AG04450 (cell line): ENCODE data around the gene THBS1. TPM values are rescaled to one million over a fixed set of nuclear protein-coding genes. Genes with fewer than 3 reads are reported as not detected.

Source experiments
- CTCF ChIA-PET: fragments of 300-600, 350-600 bp; formaldehyde crosslinking; extraction: SDS; loops from one replicate; lab custom pipeline; 2022; ENCODE audit warnings: antibody characterized with exemption, inconsistent platforms; lab: Charles Lee
- POLR2A ChIA-PET: fragments of 350-600 bp; formaldehyde crosslinking; extraction: SDS; loops from one replicate; lab custom pipeline; 2021; ENCODE audit warnings: antibody characterized with exemption, inconsistent platforms; lab: Yijun Ruan, JAX
- DNase-seq: peaks from one replicate; pipeline ENCODE4 v3.0.0-alpha.2; 2011; ENCODE audit warnings: low read depth, low spot score
- H3K27ac ChIP-seq: one replicate; pipeline ENCODE4 v1.5.1; 2012; ENCODE audit warnings: low read depth, low read length, control low read depth
- H3K27me3 ChIP-seq: one replicate; pipeline ENCODE4 v1.6.0; 2012; ENCODE audit warnings: low read length; ENCODE audit not compliant: control insufficient read depth, insufficient read depth
- H3K4me3 ChIP-seq: 2 replicates; pipeline ENCODE4 v1.5.1; 2011; ENCODE audit warnings: mild to moderate bottlenecking, low read depth, low read length, control low read depth
- H3K9me3 ChIP-seq: 2 replicates; pipeline ENCODE4 v1.5.1; 2012; ENCODE audit warnings: low read length; ENCODE audit not compliant: control insufficient read depth, insufficient read depth
- CTCF ChIP-seq: IDR thresholded peaks from 2 replicates; pipeline ENCODE4 v1.5.1; 2011; ENCODE audit warnings: low read depth, low read length, control low read depth, inconsistent platforms
- polyA plus RNA-seq: library from polyadenylated mRNA; depleted of rRNA; stranded (reverse); fragments of >200 nt; gene quantifications from 2 replicates; pipeline ENCODE4 v1.2.3, GENCODE V29; 2011

Gene THBS1
- polyA plus RNA-seq, 1 experiment: 686 TPM

GRCh38 chr15:39581793-39582285 lies 960 bp downstream of the THBS1 start:
- Histone ChIP-seq H3K27me3 (no peaks in the 10 kb centered on the region), H3K4me3 (peak overlapping the region; percentile 99), H3K27ac (peak overlapping the region; percentile 90), H3K9me3 (no peaks in the 10 kb centered on the region)
- no peak for DNase-seq
- CTCF ChIA-PET: interaction anchor here (0.9 to 2.9 kb wide), 4 partner anchors 175 to 874 kb away, joined by 4 to 14 read pairs (median 4); no protein-coding TSS in a partner anchor
- peak; percentile 50 for TF ChIP-seq CTCF
- POLR2A ChIA-PET: interaction anchor here (0.7 to 3.9 kb wide), 28 partner anchors 9 to 1109 kb away, joined by 3 to 86 read pairs (median 8); partner anchors contain the start of genes EIF2AK4 and FSIP1

- ChIA-PET POLR2A (interaction anchor here (0.5 to 3.9 kb wide), 27 partner anchors 9 to 1110 kb away, joined by 3 to 86 read pairs (median 5); partner anchors contain the start of gene FSIP1), CTCF (interaction anchor here (0.6 to 2.9 kb wide), 8 partner anchors 62 to 875 kb away, joined by 3 to 14 read pairs (median 4); no protein-coding TSS in a partner anchor)
- no peak for TF ChIP-seq CTCF
- Histone ChIP-seq H3K27ac (peak overlapping the region; percentile 90), H3K9me3 (no peaks in the 10 kb centered on the region), H3K4me3 (peak overlapping the region; percentile 99), H3K27me3 (no peaks in the 10 kb centered on the region)
- no peak for DNase-seq
Observed at GRCh38 chr15:39582286-39582976, 1.6 kb downstream of the THBS1 start.

- CTCF ChIA-PET: interaction anchor here (0.6 to 2.9 kb wide), 8 partner anchors 11 to 875 kb away, joined by 3 to 14 read pairs (median 4); no protein-coding TSS in a partner anchor
- H3K27ac ChIP-seq: peak overlapping the region; percentile 90
Observed at GRCh38 chr15:39582977-39583595, 2.2 kb downstream of the THBS1 start.

GRCh38 chr15:39583596-39584265 lies 2.9 kb downstream of the THBS1 start:
- no peaks in the 10 kb centered on the region for H3K27me3 ChIP-seq
- ChIA-PET CTCF (interaction anchor here (0.7 to 2.9 kb wide), 4 partner anchors 10 to 406 kb away, joined by 3 to 14 read pairs (median 5); no protein-coding TSS in a partner anchor), POLR2A (interaction anchor here (0.6 to 1.7 kb wide), 9 partner anchors 12 to 450 kb away, joined by 3 to 7 read pairs (median 5); no protein-coding TSS in a partner anchor)
- DNase-seq: no peak
- TF ChIP-seq CTCF: peak; percentile 58
- H3K4me3 ChIP-seq: peak overlapping the region; percentile 99
- peak overlapping the region; percentile 41 for H3K27ac ChIP-seq
- H3K9me3 ChIP-seq: no peaks in the 10 kb centered on the region

More at GRCh38 chr15:39582977-39583595, 2.2 kb downstream of the THBS1 start:
- H3K9me3 ChIP-seq: no peaks in the 10 kb centered on the region
- peak overlapping the region; percentile 99 for H3K4me3 ChIP-seq
- no peak for DNase-seq
- POLR2A ChIA-PET: interaction anchor here (0.5 to 3.0 kb wide), 16 partner anchors 11 to 684 kb away, joined by 3 to 16 read pairs (median 4); partner anchors contain the start of gene FSIP1
- no peak for TF ChIP-seq CTCF
- H3K27me3 ChIP-seq: no peaks in the 10 kb centered on the region
